ENCODE data around the gene CYB5RL. TPM values are rescaled to one million over a fixed set of nuclear protein-coding genes. Genes with fewer than 3 reads are reported as not detected.
"Not testable (repeated sequence)": the region's sequence is repeated elsewhere in the genome, so short reads cannot be mapped to it uniquely, and the experiment has no call there.

The CYB5RL gene
- polyA plus RNA-seq, 4 donors: 0.89 to 8.1 (median 2.5) TPM

DNA sequence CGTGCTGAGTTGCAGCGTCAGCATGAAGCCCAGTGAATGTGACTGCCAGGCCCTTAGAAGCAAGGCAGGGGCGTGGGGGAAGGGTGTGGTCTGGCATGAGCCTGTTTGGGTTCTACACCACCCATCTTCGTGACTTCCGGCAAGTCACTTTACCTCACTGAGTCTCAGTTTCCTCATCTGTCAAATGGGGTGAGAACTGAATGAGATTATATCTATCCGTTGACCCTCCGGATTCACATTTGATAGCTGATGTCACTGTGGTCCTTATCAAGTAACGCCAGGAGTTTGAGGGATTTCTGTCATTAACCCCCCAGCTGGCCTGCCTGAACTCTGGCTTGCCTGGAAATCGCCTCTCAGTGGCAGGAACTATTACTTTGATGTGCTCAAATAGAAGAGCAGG is 15.7 kb upstream of the CYB5RL start:
- no peaks in the 10 kb centered on the region for H3K9me3 ChIP-seq (ENCODE audit: control insufficient read depth in 2 of 2, insufficient read depth in 1 of 2, low read depth in 1 of 2, low read length in 1 of 2)
- DNase-seq: no peak
- H3K27ac ChIP-seq (ENCODE audit: low read depth in 1 of 3, low read length in 2 of 3): no peak overlapping the region
- no peak overlapping the region for H3K4me3 ChIP-seq (ENCODE audit: low read depth in 1 of 3, low read length in 3 of 3)
- no peaks in the 10 kb centered on the region for H3K27me3 ChIP-seq (ENCODE audit: control insufficient read depth in 3 of 3, insufficient read depth in 3 of 3, low read length in 3 of 3)
- no peak for FAIRE-seq
- WGBS, 3 donors: 95 to 97% (median 97%) methylated on average over 8 to 9 of the region's 9 CpGs
- H3K4me1 ChIP-seq (ENCODE audit: control insufficient read depth in 3 of 3, insufficient read depth in 2 of 3, low read depth in 1 of 3, low read length in 2 of 3): peaks cover 2 to 16% (median 10%) of the 10 kb centered on the region in 3 donors
- H3K36me3 ChIP-seq (ENCODE audit: control insufficient read depth in 3 of 3, insufficient read depth in 2 of 3, low read depth in 1 of 3, low read length in 3 of 3): peaks cover 23 to 87% (median 38%) of the 10 kb centered on the region in 3 donors

DNA sequence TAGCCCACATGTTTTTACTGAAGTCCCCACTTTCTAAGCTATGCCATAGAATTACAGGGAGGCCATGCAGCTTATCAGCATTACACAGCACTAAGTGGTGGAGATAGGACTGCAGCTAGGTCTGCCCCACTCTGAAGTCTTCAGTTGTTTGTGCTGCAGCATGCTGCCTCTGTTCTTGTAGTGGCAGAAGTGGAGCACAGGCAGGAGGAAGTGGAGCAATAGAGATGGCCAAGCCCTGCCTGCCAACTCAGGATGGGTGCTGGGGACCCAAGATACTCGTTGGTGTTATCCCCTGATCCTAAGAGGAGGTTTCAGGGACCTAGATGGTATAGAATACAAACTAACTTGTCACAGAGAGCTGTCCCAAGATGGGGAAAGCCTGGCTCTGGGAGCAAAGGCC is 13.0 kb upstream of the CYB5RL start:
- Histone ChIP-seq H3K4me1 (ENCODE audit: control insufficient read depth in 3 of 3, insufficient read depth in 2 of 3, low read depth in 1 of 3, low read length in 2 of 3) (no peaks in the 10 kb centered on the region), H3K36me3 (ENCODE audit: control insufficient read depth in 3 of 3, insufficient read depth in 2 of 3, low read depth in 1 of 3, low read length in 3 of 3) (peaks cover 28 to 77% (median 43%) of the 10 kb centered on the region in 3 donors), H3K27ac (ENCODE audit: low read depth in 1 of 3, low read length in 2 of 3) (no peak overlapping the region), H3K9me3 (ENCODE audit: control insufficient read depth in 2 of 2, insufficient read depth in 1 of 2, low read depth in 1 of 2, low read length in 1 of 2) (no peaks in the 10 kb centered on the region), H3K4me3 (ENCODE audit: low read depth in 1 of 3, low read length in 3 of 3) (no peak overlapping the region), H3K27me3 (ENCODE audit: control insufficient read depth in 3 of 3, insufficient read depth in 3 of 3, low read length in 3 of 3) (no peaks in the 10 kb centered on the region)
- no peak for FAIRE-seq
- no peak for DNase-seq
- WGBS, 3 donors: 47 to 73% (median 61%) methylated on average over 1 of the region's 1 CpG

DNA sequence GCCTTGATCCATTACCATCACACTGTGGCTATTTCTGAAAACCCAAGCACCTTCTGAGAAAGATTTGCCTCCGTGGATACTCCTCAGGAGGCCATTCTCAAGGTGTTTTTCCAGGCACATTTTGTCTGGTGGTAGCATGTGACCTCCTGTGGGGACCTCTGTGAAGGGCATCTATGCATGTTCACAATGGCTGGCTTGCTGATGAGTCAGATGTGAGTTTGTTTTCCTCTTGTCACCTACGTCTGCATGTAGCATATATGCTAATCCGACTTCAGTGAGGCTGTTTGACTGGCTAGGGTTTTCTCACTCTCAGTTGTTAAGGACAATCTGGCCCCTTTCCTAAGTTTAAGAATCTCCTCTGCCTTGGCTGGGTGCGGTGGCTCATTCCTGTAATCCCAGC is 8.1 kb upstream of the CYB5RL start:
- WGBS, 3 donors: 70 to 85% (median 73%) methylated on average over 4 of the region's 4 CpGs
- not testable (repeated sequence) for H3K4me3 ChIP-seq (ENCODE audit: low read depth in 1 of 3, low read length in 3 of 3); H3K27me3 ChIP-seq (ENCODE audit: control insufficient read depth in 3 of 3, insufficient read depth in 3 of 3, low read length in 3 of 3); H3K4me1 ChIP-seq (ENCODE audit: control insufficient read depth in 3 of 3, insufficient read depth in 2 of 3, low read depth in 1 of 3, low read length in 2 of 3); H3K9me3 ChIP-seq (ENCODE audit: control insufficient read depth in 2 of 2, insufficient read depth in 1 of 2, low read depth in 1 of 2, low read length in 1 of 2); DNase-seq; H3K27ac ChIP-seq (ENCODE audit: low read depth in 1 of 3, low read length in 2 of 3); FAIRE-seq
- peaks cover 21 to 51% (median 23%) of the 10 kb centered on the region in 3 donors for H3K36me3 ChIP-seq (ENCODE audit: control insufficient read depth in 3 of 3, insufficient read depth in 2 of 3, low read depth in 1 of 3, low read length in 3 of 3)

DNA sequence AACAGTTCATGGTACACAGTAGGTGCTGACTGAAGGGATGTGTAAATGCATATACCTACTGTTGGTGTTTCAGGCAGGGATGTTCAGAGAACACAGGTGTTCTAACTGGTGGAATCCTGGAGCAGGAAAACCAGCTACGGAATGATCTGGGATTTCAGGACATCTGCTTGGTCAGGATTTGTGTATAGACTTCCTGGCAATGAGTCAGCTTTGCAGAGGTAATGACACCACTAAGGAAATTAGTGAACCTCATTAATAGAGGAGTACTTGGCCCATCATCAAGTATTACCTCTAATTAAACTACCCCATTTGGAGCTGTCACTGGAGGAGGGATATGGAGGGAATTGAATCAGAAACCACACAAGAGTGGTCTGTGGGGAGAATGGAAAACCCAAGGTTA is 7.5 kb upstream of the CYB5RL start:
- DNase-seq: no peak
- H3K36me3 ChIP-seq (ENCODE audit: control insufficient read depth in 3 of 3, insufficient read depth in 2 of 3, low read depth in 1 of 3, low read length in 3 of 3): peaks cover 16 to 50% (median 17%) of the 10 kb centered on the region in 3 donors

DNA sequence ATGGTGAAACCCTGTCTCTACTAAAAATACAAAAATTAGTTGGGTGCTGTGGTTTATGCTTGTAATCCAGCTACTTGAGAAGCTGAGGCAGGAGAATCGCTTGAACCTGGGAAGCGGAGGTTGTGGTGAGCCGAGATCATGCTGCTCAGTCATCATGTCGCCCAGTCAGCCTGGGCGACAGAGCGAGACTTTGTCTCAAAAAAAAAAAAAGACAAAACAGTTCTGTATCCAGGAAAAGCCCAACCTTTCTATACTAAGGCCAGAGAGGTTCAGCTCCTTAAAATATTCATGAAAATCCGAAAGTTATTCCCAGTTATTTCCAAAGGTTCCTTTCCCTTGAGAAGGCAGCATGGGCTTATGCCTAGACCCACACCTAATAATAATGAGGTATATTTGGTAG is 4.4 kb upstream of the CYB5RL start:
- DNase-seq: no peak
- FAIRE-seq: no peak
- Histone ChIP-seq H3K27ac (ENCODE audit: low read depth in 1 of 3, low read length in 2 of 3) (no peak overlapping the region), H3K4me1 (ENCODE audit: control insufficient read depth in 3 of 3, insufficient read depth in 2 of 3, low read depth in 1 of 3, low read length in 2 of 3) (peaks cover 0 to 9% (median 4%) of the 10 kb centered on the region in 3 donors), H3K36me3 (ENCODE audit: control insufficient read depth in 3 of 3, insufficient read depth in 2 of 3, low read depth in 1 of 3, low read length in 3 of 3) (peaks cover 4 to 30% (median 11%) of the 10 kb centered on the region in 3 donors), H3K4me3 (ENCODE audit: low read depth in 1 of 3, low read length in 3 of 3) (no peak overlapping the region), H3K9me3 (ENCODE audit: control insufficient read depth in 2 of 2, insufficient read depth in 1 of 2, low read depth in 1 of 2, low read length in 1 of 2) (no peaks in the 10 kb centered on the region), H3K27me3 (ENCODE audit: control insufficient read depth in 3 of 3, insufficient read depth in 3 of 3, low read length in 3 of 3) (no peaks in the 10 kb centered on the region)
- 82 to 85% (median 85%) methylated on average over 7 of the region's 7 CpGs for WGBS, 3 donors

More for the DNA sequence above, 7.5 kb upstream of the CYB5RL start:
- H3K9me3 ChIP-seq (ENCODE audit: control insufficient read depth in 2 of 2, insufficient read depth in 1 of 2, low read depth in 1 of 2, low read length in 1 of 2): no peaks in the 10 kb centered on the region
- no peaks in the 10 kb centered on the region for H3K4me1 ChIP-seq (ENCODE audit: control insufficient read depth in 3 of 3, insufficient read depth in 2 of 3, low read depth in 1 of 3, low read length in 2 of 3)
- 29 to 83% (median 79%) methylated on average over 1 of the region's 1 CpG for WGBS, 3 donors
- H3K4me3 ChIP-seq (ENCODE audit: low read depth in 1 of 3, low read length in 3 of 3): no peak overlapping the region
- FAIRE-seq: no peak
- H3K27ac ChIP-seq (ENCODE audit: low read depth in 1 of 3, low read length in 2 of 3): no peak overlapping the region
- H3K27me3 ChIP-seq (ENCODE audit: control insufficient read depth in 3 of 3, insufficient read depth in 3 of 3, low read length in 3 of 3): no peaks in the 10 kb centered on the region

DNA sequence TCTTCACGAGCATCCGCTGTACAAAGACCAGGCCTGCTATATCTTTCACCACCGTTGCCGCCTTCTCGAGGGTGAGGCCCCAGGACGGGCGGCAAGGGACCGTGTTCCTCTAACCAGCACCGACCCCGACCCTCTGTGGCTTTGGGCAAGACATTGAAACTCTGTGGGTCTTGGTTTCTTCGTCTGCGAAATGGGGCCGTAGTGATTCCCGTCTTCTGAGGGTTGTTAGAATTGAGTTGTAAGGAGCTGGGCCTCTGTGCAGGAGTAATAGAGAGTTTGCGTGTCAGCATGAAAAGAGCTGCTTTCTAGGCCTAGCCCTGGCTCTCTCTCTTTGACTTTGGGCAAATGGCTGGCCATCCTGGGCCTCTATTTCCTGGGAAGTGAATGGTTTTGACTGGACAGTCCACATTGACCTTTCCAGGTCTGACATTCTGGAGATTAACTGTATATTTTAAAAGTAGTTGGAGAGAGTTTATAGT is 728 bp upstream of the CYB5RL start:
- no peaks in the 10 kb centered on the region for H3K9me3 ChIP-seq (ENCODE audit: control insufficient read depth in 2 of 2, insufficient read depth in 1 of 2, low read depth in 1 of 2, low read length in 1 of 2)
- H3K27me3 ChIP-seq (ENCODE audit: control insufficient read depth in 3 of 3, insufficient read depth in 3 of 3, low read length in 3 of 3): no peaks in the 10 kb centered on the region
- no peak for FAIRE-seq
- H3K36me3 ChIP-seq (ENCODE audit: control insufficient read depth in 3 of 3, insufficient read depth in 2 of 3, low read depth in 1 of 3, low read length in 3 of 3): peaks cover 0 to 23% (median 4%) of the 10 kb centered on the region in 3 donors
- peak overlapping the region; percentile 70 to 90 (median 77) for H3K4me3 ChIP-seq (ENCODE audit: low read depth in 1 of 3, low read length in 3 of 3)
- peak overlapping the region in 2 of 3 donors; percentile 31 to 72 for H3K27ac ChIP-seq (ENCODE audit: low read depth in 1 of 3, low read length in 2 of 3)
- no peak for DNase-seq
- H3K4me1 ChIP-seq (ENCODE audit: control insufficient read depth in 3 of 3, insufficient read depth in 2 of 3, low read depth in 1 of 3, low read length in 2 of 3): peaks cover 0 to 16% (median 4%) of the 10 kb centered on the region in 3 donors
- 0 to 1% (median 0%) methylated on average over 14 to 15 of the region's 15 CpGs for WGBS, 3 donors

DNA sequence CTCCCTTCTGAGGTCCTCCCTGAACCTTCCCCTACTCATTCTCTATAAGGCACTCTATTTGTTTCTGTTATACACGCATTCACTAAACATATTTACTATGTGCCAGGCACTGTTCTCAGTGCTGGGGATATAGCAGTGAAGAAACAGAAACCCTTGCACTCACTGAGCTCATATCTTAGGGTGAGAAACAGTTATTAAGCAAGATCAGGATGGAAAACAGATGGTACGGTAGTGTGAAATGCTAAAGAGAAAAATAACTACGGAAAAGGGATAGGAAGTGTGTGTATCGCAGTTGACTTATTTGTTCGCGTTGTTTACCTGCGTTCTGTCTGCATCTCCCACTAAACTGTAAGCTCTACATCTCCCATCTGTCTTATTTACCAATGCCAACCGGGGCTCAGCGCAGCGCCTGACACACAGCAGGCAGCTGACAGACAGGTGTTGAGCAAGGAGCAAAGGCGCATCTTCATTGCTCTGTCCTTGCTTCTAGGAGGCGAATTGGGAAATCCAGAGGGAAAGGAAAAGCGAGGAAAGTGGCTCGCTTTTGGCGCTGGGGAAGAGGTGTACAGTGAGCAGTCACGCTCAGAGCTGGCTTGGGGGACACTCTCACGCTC is 572 bp downstream of the CYB5RL start:
- peak overlapping the region in 2 of 3 donors; percentile 70 to 77 for H3K4me3 ChIP-seq (ENCODE audit: low read depth in 1 of 3, low read length in 3 of 3)
- no peaks in the 10 kb centered on the region for H3K27me3 ChIP-seq (ENCODE audit: control insufficient read depth in 3 of 3, insufficient read depth in 3 of 3, low read length in 3 of 3)
- peak overlapping the region; percentile 27 to 76 (median 32) for H3K27ac ChIP-seq (ENCODE audit: low read depth in 1 of 3, low read length in 2 of 3)
- 5 to 10% (median 5%) methylated on average over 17 of the region's 17 CpGs for WGBS, 3 donors
- H3K36me3 ChIP-seq (ENCODE audit: control insufficient read depth in 3 of 3, insufficient read depth in 2 of 3, low read depth in 1 of 3, low read length in 3 of 3): peaks cover 0 to 23% (median 0%) of the 10 kb centered on the region in 3 donors
- peaks cover 0 to 16% (median 4%) of the 10 kb centered on the region in 3 donors for H3K4me1 ChIP-seq (ENCODE audit: control insufficient read depth in 3 of 3, insufficient read depth in 2 of 3, low read depth in 1 of 3, low read length in 2 of 3)
- no peaks in the 10 kb centered on the region for H3K9me3 ChIP-seq (ENCODE audit: control insufficient read depth in 2 of 2, insufficient read depth in 1 of 2, low read depth in 1 of 2, low read length in 1 of 2)
- DNase-seq (no peak), FAIRE-seq (no peak)

DNA sequence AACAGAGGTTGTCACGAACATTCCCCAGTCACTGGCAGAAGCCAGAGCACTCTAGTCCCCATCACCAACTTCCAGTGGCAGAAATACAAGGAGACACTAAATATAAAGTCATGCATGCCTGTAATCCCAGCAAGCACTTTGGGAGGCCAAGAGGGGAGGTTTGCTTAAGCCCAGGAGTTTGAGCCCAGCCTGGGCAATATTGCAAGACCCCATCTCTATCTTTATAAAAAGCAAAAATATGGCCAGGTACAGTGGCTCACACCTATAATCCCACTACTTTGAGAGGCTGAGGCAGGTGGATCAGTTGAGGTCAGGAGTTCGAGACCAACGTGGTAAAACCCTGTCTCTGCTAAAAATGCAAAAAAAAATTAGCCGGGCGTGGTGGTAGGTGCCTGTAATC is 6.4 kb downstream of the CYB5RL start:
- no peaks in the 10 kb centered on the region for H3K4me1 ChIP-seq (ENCODE audit: control insufficient read depth in 3 of 3, insufficient read depth in 2 of 3, low read depth in 1 of 3, low read length in 2 of 3)
- H3K27me3 ChIP-seq (ENCODE audit: control insufficient read depth in 3 of 3, insufficient read depth in 3 of 3, low read length in 3 of 3): no peaks in the 10 kb centered on the region
- FAIRE-seq (no peak), DNase-seq (no peak)
- H3K9me3 ChIP-seq (ENCODE audit: control insufficient read depth in 2 of 2, insufficient read depth in 1 of 2, low read depth in 1 of 2, low read length in 1 of 2): no peaks in the 10 kb centered on the region
- H3K4me3 ChIP-seq (ENCODE audit: low read depth in 1 of 3, low read length in 3 of 3): no peak overlapping the region
- peaks cover 0 to 46% (median 2%) of the 10 kb centered on the region in 3 donors for H3K36me3 ChIP-seq (ENCODE audit: control insufficient read depth in 3 of 3, insufficient read depth in 2 of 3, low read depth in 1 of 3, low read length in 3 of 3)
- H3K27ac ChIP-seq (ENCODE audit: low read depth in 1 of 3, low read length in 2 of 3): no peak overlapping the region
- 93 to 95% (median 94%) methylated on average over 5 of the region's 5 CpGs for WGBS, 3 donors
